ENCODE results near the gene ALK.

DNA sequence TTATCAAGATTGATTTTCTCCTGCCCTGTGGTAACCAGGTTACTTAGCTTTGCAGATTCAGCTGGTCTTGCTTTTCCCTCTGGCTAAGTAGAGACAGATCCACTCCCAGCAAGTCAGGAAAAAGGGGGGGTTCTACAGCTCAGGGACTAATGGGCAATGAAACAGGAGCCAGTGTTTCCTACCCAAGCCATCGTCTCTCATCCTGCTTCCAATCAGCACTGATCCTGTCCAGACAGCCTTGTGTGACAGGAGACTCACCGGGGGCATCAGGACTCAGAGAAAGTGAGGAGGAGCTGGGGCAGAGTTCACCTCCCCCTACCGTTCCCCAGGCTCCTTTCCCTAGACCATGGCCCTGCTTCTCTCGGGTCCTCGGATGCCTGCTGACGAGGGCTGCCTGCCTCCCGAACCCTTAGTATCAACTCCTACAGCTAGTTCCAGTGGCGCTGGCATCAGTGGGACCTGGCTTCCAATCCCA is 307.6 kb downstream of the ALK start:
- TF ChIP-seq SIN3A (IDR thresholded peaks at IDR 0.05; ENCODE audit: borderline replicate concordance, insufficient read depth, low read length) (no peak), POLR2AphosphoS5 (IDR thresholded peaks at IDR 0.05; ENCODE audit: low read depth, low read length) (no peak), TAF1 (IDR thresholded peaks at IDR 0.05; ENCODE audit: borderline replicate concordance, insufficient read depth, low read length) (no peak)
- TF ChIP-seq, protein P1, sequence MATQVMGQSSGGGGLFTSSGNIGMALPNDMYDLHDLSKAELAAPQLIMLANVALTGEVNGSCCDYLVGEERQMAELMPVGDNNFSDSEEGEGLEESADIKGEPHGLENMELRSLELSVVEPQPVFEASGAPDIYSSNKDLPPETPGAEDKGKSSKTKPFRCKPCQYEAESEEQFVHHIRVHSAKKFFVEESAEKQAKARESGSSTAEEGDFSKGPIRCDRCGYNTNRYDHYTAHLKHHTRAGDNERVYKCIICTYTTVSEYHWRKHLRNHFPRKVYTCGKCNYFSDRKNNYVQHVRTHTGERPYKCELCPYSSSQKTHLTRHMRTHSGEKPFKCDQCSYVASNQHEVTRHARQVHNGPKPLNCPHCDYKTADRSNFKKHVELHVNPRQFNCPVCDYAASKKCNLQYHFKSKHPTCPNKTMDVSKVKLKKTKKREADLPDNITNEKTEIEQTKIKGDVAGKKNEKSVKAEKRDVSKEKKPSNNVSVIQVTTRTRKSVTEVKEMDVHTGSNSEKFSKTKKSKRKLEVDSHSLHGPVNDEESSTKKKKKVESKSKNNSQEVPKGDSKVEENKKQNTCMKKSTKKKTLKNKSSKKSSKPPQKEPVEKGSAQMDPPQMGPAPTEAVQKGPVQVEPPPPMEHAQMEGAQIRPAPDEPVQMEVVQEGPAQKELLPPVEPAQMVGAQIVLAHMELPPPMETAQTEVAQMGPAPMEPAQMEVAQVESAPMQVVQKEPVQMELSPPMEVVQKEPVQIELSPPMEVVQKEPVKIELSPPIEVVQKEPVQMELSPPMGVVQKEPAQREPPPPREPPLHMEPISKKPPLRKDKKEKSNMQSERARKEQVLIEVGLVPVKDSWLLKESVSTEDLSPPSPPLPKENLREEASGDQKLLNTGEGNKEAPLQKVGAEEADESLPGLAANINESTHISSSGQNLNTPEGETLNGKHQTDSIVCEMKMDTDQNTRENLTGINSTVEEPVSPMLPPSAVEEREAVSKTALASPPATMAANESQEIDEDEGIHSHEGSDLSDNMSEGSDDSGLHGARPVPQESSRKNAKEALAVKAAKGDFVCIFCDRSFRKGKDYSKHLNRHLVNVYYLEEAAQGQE (IDR thresholded peaks at IDR 0.05; ENCODE audit: insufficient read depth in 1 of 2, low read depth in 2 of 2, low read length in 2 of 2): no peak
